Stimulated activated CD4-positive, alpha-beta T cell treated with anti-CD3 and anti-CD28 coated beads, Interleukin-1b, Interleukin-23, amount 100 ng/mL, for 24 hours (primary cell): Measurements from ENCODE around the gene KRTAP12-2.
"Not testable (repeated sequence)": the region's sequence is repeated elsewhere in the genome, so short reads cannot be mapped to it uniquely, and the experiment has no call there.

Experiments used
- DNase-seq, 4 experiments: peaks; one replicate each; pipeline ENCODE4 v3.0.0-alpha.2; 2020; ENCODE audit warnings: low read depth in 4 of 4, low spot score in 1 of 4

KRTAP12-2 gene

GRCh38 chr21:44702973-44703730 lies 36.4 kb upstream of the KRTAP12-2 start:
- no peak for DNase-seq

GRCh38 chr21:44702111-44702972 lies 35.6 kb upstream of the KRTAP12-2 start:
- no peak for DNase-seq

GRCh38 chr21:44701541-44701940 lies 34.8 kb upstream of the KRTAP12-2 start:
- DNase-seq, result no peak

- DNase-seq, result no peak
Measured at GRCh38 chr21:44701023-44701400, 34.3 kb upstream of the KRTAP12-2 start.

- no peak for DNase-seq
Measured at GRCh38 chr21:44700101-44701022, 33.6 kb upstream of the KRTAP12-2 start.

- no peak for DNase-seq
Measured at GRCh38 chr21:44699502-44700001, 32.8 kb upstream of the KRTAP12-2 start.

GRCh38 chr21:44697811-44698734 lies 31.3 kb upstream of the KRTAP12-2 start:
- no peak for DNase-seq

- not testable (repeated sequence) for DNase-seq
Measured at GRCh38 chr21:44697172-44697810, 30.6 kb upstream of the KRTAP12-2 start, which contains the start of gene KRTAP10-12. Gene KRTAP10-12, plus strand, starts transcription at chr21:44697172. Its CDS starts 30 bp downstream, at chr21:44697202.

- DNase-seq, result no peak
Measured at GRCh38 chr21:44696572-44696971, 29.8 kb upstream of the KRTAP12-2 start.

GRCh38 chr21:44695641-44696040 lies 28.9 kb upstream of the KRTAP12-2 start:
- no peak for DNase-seq

- DNase-seq, result no peak
Measured at GRCh38 chr21:44695184-44695583, 28.5 kb upstream of the KRTAP12-2 start.

GRCh38 chr21:44694776-44695175 lies 28.0 kb upstream of the KRTAP12-2 start:
- DNase-seq, result no peak

GRCh38 chr21:44692798-44693512 lies 26.2 kb upstream of the KRTAP12-2 start:
- no peak for DNase-seq

GRCh38 chr21:44691686-44692085 lies 25.0 kb upstream of the KRTAP12-2 start:
- DNase-seq, result no peak

- not testable (repeated sequence) for DNase-seq
Measured at GRCh38 chr21:44689740-44690139, 23.0 kb upstream of the KRTAP12-2 start.

- no peak for DNase-seq
Measured at GRCh38 chr21:44687671-44688070, 20.9 kb upstream of the KRTAP12-2 start.

- DNase-seq, result no peak
Measured at GRCh38 chr21:44686843-44687561, 20.3 kb upstream of the KRTAP12-2 start.
